WTC11 (cell line): ENCODE measurements around the gene TMEM186. TPM values are rescaled to one million over a fixed set of nuclear protein-coding genes. Genes with fewer than 3 reads are reported as not detected.
A peak's percentile ranks its signal among the peaks of the same experiment; 100 is the strongest.

ENCODE experiments used
- ATAC-seq: fragments of 200-7000 bp; cut with Tn5 transposase; 2 replicates; pipeline ENCODE4 v1.10.0; 2021; ENCODE audit warnings: mild to moderate bottlenecking, moderate library complexity
- CTCF ChIA-PET: fragments of 300-600 bp; sonication (Branson Sonifier 250); formaldehyde crosslinking; loops from one replicate; lab custom pipeline; 2021; ENCODE audit warnings: antibody characterized with exemption; lab: Charles Lee
- POLR2A ChIA-PET: fragments of 350-600 bp; sonication (Branson Sonifier 250); formaldehyde crosslinking; loops from one replicate; lab custom pipeline; 2021; ENCODE audit warnings: antibody characterized with exemption; lab: Charles Lee
- DNase-seq: peaks from one replicate; pipeline ENCODE4 v3.0.0; 2021; ENCODE audit warnings: low spot score
- H3K27ac Mint-ChIP-seq: 2 replicates; pipeline ENCODE4 v1.8.0; 2021; ENCODE audit warnings: mixed read lengths
- H3K27me3 Mint-ChIP-seq: 2 replicates; pipeline ENCODE4 v1.8.0; 2021; ENCODE audit warnings: low read depth, mild to moderate bottlenecking, moderate library complexity, mixed read lengths
- H3K36me3 Mint-ChIP-seq: 2 replicates; pipeline ENCODE4 v1.8.0; 2021; ENCODE audit warnings: mixed read lengths
- H3K4me1 Mint-ChIP-seq: 2 replicates; pipeline ENCODE4 v1.8.0; 2022; ENCODE audit warnings: mixed read lengths
- H3K4me3 Mint-ChIP-seq: 2 replicates; pipeline ENCODE4 v1.8.0; 2021; ENCODE audit warnings: mild to moderate bottlenecking, moderate library complexity, mixed read lengths
- H3K9me3 Mint-ChIP-seq: 2 replicates; pipeline ENCODE4 v1.8.0; 2021; ENCODE audit warnings: mixed read lengths
- ELF4 ChIP-seq: sonication (generic); formaldehyde crosslinking; IDR thresholded peaks from 2 replicates; pipeline ENCODE4 v1.8.1; 2022; ENCODE audit warnings: low read depth, mild to moderate bottlenecking, moderate library complexity, missing genetic modification reagents
- FOXK1 ChIP-seq: sonication (generic); formaldehyde crosslinking; IDR thresholded peaks from 2 replicates; pipeline ENCODE4 v1.8.0; 2022; ENCODE audit warnings: mild to moderate bottlenecking, moderate library complexity, missing genetic modification reagents
- GRHL2 ChIP-seq: fragments of 250-450 bp; sonication (Bioruptor Pico); IDR thresholded peaks from 2 replicates; pipeline ENCODE4 v1.8.0; 2022; ENCODE audit warnings: mild to moderate bottlenecking, moderate library complexity; ENCODE audit not compliant: insufficient replicate concordance, severe bottlenecking
- IRF2 ChIP-seq: sonication (generic); formaldehyde crosslinking; IDR thresholded peaks from 2 replicates; pipeline ENCODE4 v1.8.0; 2022; ENCODE audit warnings: low read depth, missing genetic modification reagents, borderline replicate concordance
- JAZF1 ChIP-seq: fragments of 250-450 bp; sonication (Bioruptor Pico); IDR thresholded peaks from 2 replicates; pipeline ENCODE4 v1.9.0; 2021; ENCODE audit warnings: moderate library complexity, mild to moderate bottlenecking, inconsistent platforms
- JUN ChIP-seq: sonication (generic); formaldehyde crosslinking; IDR thresholded peaks from 2 replicates; pipeline ENCODE4 v1.8.0; 2023; ENCODE audit warnings: mild to moderate bottlenecking, missing genetic modification reagents
- NR1H2 ChIP-seq: sonication (generic); formaldehyde crosslinking; IDR thresholded peaks from 2 replicates; pipeline ENCODE4 v1.9.0; 2021; ENCODE audit warnings: mild to moderate bottlenecking, moderate library complexity, missing genetic modification reagents
- NR3C1 ChIP-seq: sonication (generic); formaldehyde crosslinking; conservative IDR thresholded peaks from 2 replicates; pipeline ENCODE4 v1.8.1; 2023; ENCODE audit warnings: low read depth, mild to moderate bottlenecking, missing genetic modification reagents
- RORB ChIP-seq: fragments of 250-450 bp; sonication (Bioruptor Pico); IDR thresholded peaks from 2 replicates; pipeline ENCODE4 v1.9.0; 2021; ENCODE audit warnings: mild to moderate bottlenecking
- SMAD4 ChIP-seq: sonication (generic); formaldehyde crosslinking; IDR thresholded peaks from 2 replicates; pipeline ENCODE4 v1.8.0; 2022; ENCODE audit warnings: mild to moderate bottlenecking, missing genetic modification reagents
- TP53 ChIP-seq: sonication (generic); formaldehyde crosslinking; IDR thresholded peaks from 2 replicates; pipeline ENCODE4 v1.8.1; 2023; ENCODE audit warnings: mild to moderate bottlenecking, missing genetic modification reagents
- ZBTB21 ChIP-seq: sonication (generic); formaldehyde crosslinking; IDR thresholded peaks from 2 replicates; pipeline ENCODE4 v1.8.1; 2023; ENCODE audit warnings: mild to moderate bottlenecking, missing genetic modification reagents, borderline replicate concordance
- ZNF121 ChIP-seq: sonication (generic); formaldehyde crosslinking; IDR thresholded peaks from 2 replicates; pipeline ENCODE4 v1.8.0; 2023; ENCODE audit warnings: missing genetic modification reagents
- ZNF317 ChIP-seq: sonication (generic); formaldehyde crosslinking; IDR thresholded peaks from 2 replicates; pipeline ENCODE4 v1.8.1; 2023; ENCODE audit warnings: low read depth, mild to moderate bottlenecking, moderate library complexity, missing genetic modification reagents, borderline replicate concordance
- ZNF396 ChIP-seq: fragments of 250-450 bp; sonication (Bioruptor Pico); IDR thresholded peaks from 2 replicates; pipeline ENCODE4 v1.8.0; 2021; ENCODE audit warnings: mild to moderate bottlenecking, moderate library complexity, borderline replicate concordance
- total RNA-seq: library from RNA; stranded (reverse); gene quantifications from 3 replicates; pipeline ENCODE4 v1.2.3, GENCODE V29; 2021
- TF ChIP-seq, protein P1 (sequence below): sonication (generic); formaldehyde crosslinking; IDR thresholded peaks from 2 replicates; pipeline ENCODE4 v1.8.1; 2022; ENCODE audit warnings: mild to moderate bottlenecking, moderate library complexity, missing genetic modification reagents
- TF ChIP-seq, protein P2 (sequence below): fragments of 250-450 bp; sonication (Bioruptor Pico); IDR thresholded peaks from 2 replicates; pipeline ENCODE4 v2.1.2; 2022; ENCODE audit warnings: mild to moderate bottlenecking, moderate library complexity
- TF ChIP-seq, protein P3 (sequence below): sonication (generic); formaldehyde crosslinking; IDR thresholded peaks from 2 replicates; pipeline ENCODE4 v1.8.1; 2022; ENCODE audit warnings: low read depth, mild to moderate bottlenecking, moderate library complexity, missing genetic modification reagents, borderline replicate concordance
- TF ChIP-seq, protein P4 (sequence below): sonication (generic); formaldehyde crosslinking; IDR thresholded peaks from 2 replicates; pipeline ENCODE4 v1.8.0; 2023; ENCODE audit warnings: missing genetic modification reagents, mild to moderate bottlenecking, borderline replicate concordance
- TF ChIP-seq, protein P5 (sequence below): sonication (generic); formaldehyde crosslinking; IDR thresholded peaks from 2 replicates; pipeline ENCODE4 v1.8.1; 2023; ENCODE audit warnings: mild to moderate bottlenecking, missing genetic modification reagents, moderate library complexity
- TF ChIP-seq, protein P6 (sequence below): sonication (generic); formaldehyde crosslinking; conservative IDR thresholded peaks from 2 replicates; pipeline ENCODE4 v1.8.1; 2023; ENCODE audit warnings: mild to moderate bottlenecking, low read depth, missing genetic modification reagents, moderate library complexity

Gene TMEM186
- total RNA-seq, 1 experiment from 2014 or later, result 17.8 TPM

DNA sequence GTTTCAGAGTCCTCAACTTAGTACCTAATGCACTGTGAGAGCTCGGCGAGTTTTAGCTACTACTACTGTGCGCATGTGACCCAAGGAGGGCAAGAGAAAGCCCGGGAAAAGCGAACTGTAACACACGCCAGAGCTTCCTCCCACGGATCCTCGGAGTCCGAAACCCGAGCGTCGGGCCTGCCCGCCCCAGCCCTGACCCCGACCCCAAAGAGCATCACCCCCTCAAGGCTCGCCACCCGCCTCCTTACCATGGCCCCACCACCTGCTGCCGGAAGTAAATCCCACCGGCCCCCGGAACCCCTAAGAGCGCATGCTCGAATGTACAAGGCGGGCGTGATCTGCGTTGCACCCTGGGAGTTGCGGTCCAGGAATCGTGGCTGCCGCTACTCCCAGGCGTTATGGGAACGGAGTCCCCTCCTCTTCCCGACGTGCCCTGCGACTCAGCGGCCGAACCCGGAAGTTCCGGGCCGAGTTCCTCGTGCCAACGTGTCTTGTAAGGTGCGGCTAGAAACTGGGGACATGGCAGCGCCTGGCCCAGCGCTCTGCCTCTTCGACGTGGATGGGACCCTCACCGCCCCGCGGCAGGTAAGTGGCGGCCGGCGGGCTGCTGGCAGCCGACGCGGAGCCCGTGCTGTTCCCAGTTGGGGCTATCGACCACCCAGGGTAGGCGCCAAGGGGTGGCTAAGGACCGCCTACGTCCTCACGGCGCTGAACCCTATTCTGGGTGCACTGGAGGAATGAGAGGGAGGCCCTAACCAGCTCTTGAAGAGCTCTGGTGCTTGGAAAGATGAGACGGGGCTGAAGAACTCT lies at the start of gene TMEM186, which contains the start of gene PMM2 (continued):
- TF ChIP-seq, protein P1, sequence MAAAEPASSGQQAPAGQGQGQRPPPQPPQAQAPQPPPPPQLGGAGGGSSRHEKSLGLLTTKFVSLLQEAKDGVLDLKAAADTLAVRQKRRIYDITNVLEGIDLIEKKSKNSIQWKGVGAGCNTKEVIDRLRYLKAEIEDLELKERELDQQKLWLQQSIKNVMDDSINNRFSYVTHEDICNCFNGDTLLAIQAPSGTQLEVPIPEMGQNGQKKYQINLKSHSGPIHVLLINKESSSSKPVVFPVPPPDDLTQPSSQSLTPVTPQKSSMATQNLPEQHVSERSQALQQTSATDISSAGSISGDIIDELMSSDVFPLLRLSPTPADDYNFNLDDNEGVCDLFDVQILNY (CRISPR knock-in tag), result peak; percentile 76; the same call in 1 of the 2 replicates
- TF ChIP-seq GRHL2 (CRISPR knock-in tag) (no peak), ELF4 (CRISPR knock-in tag) (peak; percentile 77; the same call in 1 of the 2 replicates), ZBTB21 (CRISPR knock-in tag) (no peak), ZNF317 (CRISPR knock-in tag) (no peak), NR1H2 (peak; percentile 89), FOXK1 (CRISPR knock-in tag) (peak; percentile 97), IRF2 (CRISPR knock-in tag) (no peak), ZNF121 (CRISPR knock-in tag) (no peak), ZNF396 (CRISPR knock-in tag) (no peak), JAZF1 (CRISPR knock-in tag) (no peak), RORB (CRISPR knock-in tag) (no peak)
- TF ChIP-seq, protein P2, sequence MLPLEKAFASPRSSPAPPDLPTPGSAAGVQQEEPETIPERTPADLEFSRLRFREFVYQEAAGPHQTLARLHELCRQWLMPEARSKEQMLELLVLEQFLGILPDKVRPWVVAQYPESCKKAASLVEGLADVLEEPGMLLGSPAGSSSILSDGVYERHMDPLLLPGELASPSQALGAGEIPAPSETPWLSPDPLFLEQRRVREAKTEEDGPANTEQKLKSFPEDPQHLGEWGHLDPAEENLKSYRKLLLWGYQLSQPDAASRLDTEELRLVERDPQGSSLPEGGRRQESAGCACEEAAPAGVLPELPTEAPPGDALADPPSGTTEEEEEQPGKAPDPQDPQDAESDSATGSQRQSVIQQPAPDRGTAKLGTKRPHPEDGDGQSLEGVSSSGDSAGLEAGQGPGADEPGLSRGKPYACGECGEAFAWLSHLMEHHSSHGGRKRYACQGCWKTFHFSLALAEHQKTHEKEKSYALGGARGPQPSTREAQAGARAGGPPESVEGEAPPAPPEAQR (CRISPR knock-in tag), result no peak
- TF ChIP-seq, protein P3, sequence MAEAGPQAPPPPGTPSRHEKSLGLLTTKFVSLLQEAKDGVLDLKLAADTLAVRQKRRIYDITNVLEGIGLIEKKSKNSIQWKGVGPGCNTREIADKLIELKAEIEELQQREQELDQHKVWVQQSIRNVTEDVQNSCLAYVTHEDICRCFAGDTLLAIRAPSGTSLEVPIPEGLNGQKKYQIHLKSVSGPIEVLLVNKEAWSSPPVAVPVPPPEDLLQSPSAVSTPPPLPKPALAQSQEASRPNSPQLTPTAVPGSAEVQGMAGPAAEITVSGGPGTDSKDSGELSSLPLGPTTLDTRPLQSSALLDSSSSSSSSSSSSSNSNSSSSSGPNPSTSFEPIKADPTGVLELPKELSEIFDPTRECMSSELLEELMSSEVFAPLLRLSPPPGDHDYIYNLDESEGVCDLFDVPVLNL, result no peak
- TF ChIP-seq, protein P4, sequence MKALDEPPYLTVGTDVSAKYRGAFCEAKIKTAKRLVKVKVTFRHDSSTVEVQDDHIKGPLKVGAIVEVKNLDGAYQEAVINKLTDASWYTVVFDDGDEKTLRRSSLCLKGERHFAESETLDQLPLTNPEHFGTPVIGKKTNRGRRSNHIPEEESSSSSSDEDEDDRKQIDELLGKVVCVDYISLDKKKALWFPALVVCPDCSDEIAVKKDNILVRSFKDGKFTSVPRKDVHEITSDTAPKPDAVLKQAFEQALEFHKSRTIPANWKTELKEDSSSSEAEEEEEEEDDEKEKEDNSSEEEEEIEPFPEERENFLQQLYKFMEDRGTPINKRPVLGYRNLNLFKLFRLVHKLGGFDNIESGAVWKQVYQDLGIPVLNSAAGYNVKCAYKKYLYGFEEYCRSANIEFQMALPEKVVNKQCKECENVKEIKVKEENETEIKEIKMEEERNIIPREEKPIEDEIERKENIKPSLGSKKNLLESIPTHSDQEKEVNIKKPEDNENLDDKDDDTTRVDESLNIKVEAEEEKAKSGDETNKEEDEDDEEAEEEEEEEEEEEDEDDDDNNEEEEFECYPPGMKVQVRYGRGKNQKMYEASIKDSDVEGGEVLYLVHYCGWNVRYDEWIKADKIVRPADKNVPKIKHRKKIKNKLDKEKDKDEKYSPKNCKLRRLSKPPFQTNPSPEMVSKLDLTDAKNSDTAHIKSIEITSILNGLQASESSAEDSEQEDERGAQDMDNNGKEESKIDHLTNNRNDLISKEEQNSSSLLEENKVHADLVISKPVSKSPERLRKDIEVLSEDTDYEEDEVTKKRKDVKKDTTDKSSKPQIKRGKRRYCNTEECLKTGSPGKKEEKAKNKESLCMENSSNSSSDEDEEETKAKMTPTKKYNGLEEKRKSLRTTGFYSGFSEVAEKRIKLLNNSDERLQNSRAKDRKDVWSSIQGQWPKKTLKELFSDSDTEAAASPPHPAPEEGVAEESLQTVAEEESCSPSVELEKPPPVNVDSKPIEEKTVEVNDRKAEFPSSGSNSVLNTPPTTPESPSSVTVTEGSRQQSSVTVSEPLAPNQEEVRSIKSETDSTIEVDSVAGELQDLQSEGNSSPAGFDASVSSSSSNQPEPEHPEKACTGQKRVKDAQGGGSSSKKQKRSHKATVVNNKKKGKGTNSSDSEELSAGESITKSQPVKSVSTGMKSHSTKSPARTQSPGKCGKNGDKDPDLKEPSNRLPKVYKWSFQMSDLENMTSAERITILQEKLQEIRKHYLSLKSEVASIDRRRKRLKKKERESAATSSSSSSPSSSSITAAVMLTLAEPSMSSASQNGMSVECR (CRISPR knock-in tag), result peak; percentile 98
- TF ChIP-seq, protein P5, sequence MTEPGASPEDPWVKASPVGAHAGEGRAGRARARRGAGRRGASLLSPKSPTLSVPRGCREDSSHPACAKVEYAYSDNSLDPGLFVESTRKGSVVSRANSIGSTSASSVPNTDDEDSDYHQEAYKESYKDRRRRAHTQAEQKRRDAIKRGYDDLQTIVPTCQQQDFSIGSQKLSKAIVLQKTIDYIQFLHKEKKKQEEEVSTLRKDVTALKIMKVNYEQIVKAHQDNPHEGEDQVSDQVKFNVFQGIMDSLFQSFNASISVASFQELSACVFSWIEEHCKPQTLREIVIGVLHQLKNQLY (CRISPR knock-in tag), result no peak

DNA sequence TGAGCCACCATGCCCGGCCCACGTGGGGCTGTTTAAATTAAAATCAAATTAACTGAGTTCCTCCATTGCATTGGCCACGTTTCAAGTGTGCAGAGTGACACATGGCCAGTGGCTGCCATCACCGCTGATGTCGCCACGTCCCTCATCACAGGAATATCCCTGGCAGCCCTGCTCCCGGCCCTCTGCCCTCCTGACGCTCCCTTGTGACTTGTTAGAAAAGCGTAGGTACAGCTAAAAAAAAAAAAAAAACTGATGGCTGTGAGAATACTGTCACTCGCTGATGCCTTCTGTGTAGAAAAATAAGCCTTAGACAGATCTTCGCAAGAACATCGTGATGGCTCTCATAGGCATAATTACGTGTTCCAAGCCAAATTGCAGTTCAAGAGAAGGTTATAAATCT lies 49.7 kb upstream of the TMEM186 start:
- peak overlapping the region; percentile 71 for H3K27ac Mint-ChIP-seq
- CTCF ChIA-PET, result interaction anchor here (0.6 to 1.7 kb wide), 2 partner anchors 8 to 192 kb away, joined by 3 to 5 read pairs; no protein-coding TSS in a partner anchor
- DNase-seq, result no peak
- no peaks in the 10 kb centered on the region for H3K9me3 Mint-ChIP-seq
- peaks cover 35% of the 10 kb centered on the region for H3K36me3 Mint-ChIP-seq
- no peak overlapping the region for H3K4me3 Mint-ChIP-seq
- peaks cover 57% of the 10 kb centered on the region for H3K4me1 Mint-ChIP-seq
- POLR2A ChIA-PET, result no interaction called here
- H3K27me3 Mint-ChIP-seq, result no peaks in the 10 kb centered on the region
- ATAC-seq, result no peak
- TF ChIP-seq NR3C1 (no peak), SMAD4 (CRISPR knock-in tag) (no peak), JUN (CRISPR knock-in tag) (no peak), TP53 (CRISPR knock-in tag) (no peak)
- TF ChIP-seq, protein P6, sequence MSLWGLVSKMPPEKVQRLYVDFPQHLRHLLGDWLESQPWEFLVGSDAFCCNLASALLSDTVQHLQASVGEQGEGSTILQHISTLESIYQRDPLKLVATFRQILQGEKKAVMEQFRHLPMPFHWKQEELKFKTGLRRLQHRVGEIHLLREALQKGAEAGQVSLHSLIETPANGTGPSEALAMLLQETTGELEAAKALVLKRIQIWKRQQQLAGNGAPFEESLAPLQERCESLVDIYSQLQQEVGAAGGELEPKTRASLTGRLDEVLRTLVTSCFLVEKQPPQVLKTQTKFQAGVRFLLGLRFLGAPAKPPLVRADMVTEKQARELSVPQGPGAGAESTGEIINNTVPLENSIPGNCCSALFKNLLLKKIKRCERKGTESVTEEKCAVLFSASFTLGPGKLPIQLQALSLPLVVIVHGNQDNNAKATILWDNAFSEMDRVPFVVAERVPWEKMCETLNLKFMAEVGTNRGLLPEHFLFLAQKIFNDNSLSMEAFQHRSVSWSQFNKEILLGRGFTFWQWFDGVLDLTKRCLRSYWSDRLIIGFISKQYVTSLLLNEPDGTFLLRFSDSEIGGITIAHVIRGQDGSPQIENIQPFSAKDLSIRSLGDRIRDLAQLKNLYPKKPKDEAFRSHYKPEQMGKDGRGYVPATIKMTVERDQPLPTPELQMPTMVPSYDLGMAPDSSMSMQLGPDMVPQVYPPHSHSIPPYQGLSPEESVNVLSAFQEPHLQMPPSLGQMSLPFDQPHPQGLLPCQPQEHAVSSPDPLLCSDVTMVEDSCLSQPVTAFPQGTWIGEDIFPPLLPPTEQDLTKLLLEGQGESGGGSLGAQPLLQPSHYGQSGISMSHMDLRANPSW (CRISPR knock-in tag), result no peak
